H1 (cell line): ENCODE results near the gene FERMT2. TPM values are rescaled to one million over a fixed set of nuclear protein-coding genes. Genes with fewer than 3 reads are reported as not detected.

ENCODE experiments used
- CTCF ChIA-PET: fragments of 300-600 bp; sonication (Branson Sonifier 250); formaldehyde crosslinking; loops from one replicate; lab custom pipeline; 2021; ENCODE audit not compliant: partially characterized antibody; lab: Charles Lee
- POLR2A ChIA-PET: fragments of 300-600 bp; sonication (Branson Sonifier 250); formaldehyde crosslinking; loops from one replicate; lab custom pipeline; 2021; ENCODE audit warnings: inconsistent platforms; ENCODE audit not compliant: partially characterized antibody; lab: Charles Lee
- DNase-seq, 2 experiments: peaks; one replicate each; pipeline versions ENCODE4 v3.0.0 to v3.0.0-alpha.2; 2010 to 2022; ENCODE audit warnings: low spot score in 2 of 2, low read depth in 1 of 2, mixed read lengths in 1 of 2
- FAIRE-seq: peaks from 2 replicates; lab custom pipeline; 2011; peaks lifted over from hg19 to GRCh38; lab: Jason Lieb, UNC
- H2AFZ ChIP-seq: 2 replicates; pipeline ENCODE4 v1.8.1; 2012; ENCODE audit warnings: low read length, inconsistent platforms
- H2AK5ac ChIP-seq: 2 replicates; pipeline ENCODE4 v1.6.1; 2013; ENCODE audit warnings: low read depth, low read length
- H2BK120ac ChIP-seq: replicated peaks from 2 replicates; pipeline ENCODE3; 2013; ENCODE audit warnings: low read depth, low read length, inconsistent platforms
- H2BK12ac ChIP-seq: 2 replicates; pipeline ENCODE4 v1.6.1; 2013; ENCODE audit warnings: low read depth, low read length
- H2BK15ac ChIP-seq: 2 replicates; pipeline ENCODE4 v1.6.1; 2013; ENCODE audit warnings: low read length
- H2BK20ac ChIP-seq: 2 replicates; pipeline ENCODE4 v1.6.1; 2013; ENCODE audit warnings: low read length
- H2BK5ac ChIP-seq: 2 replicates; pipeline ENCODE4 v1.6.1; 2013; ENCODE audit warnings: low read depth, low read length
- H3K14ac ChIP-seq: 2 replicates; pipeline ENCODE4 v1.6.1; 2013; ENCODE audit warnings: inconsistent platforms; ENCODE audit not compliant: insufficient read length
- H3K18ac ChIP-seq: 2 replicates; pipeline ENCODE4 v1.6.1; 2013; ENCODE audit warnings: low read length; ENCODE audit errors: extremely low read depth
- H3K23ac ChIP-seq: 2 replicates; pipeline ENCODE4 v1.6.1; 2013; ENCODE audit warnings: inconsistent platforms; ENCODE audit not compliant: insufficient read length
- H3K23me2 ChIP-seq: 2 replicates; pipeline ENCODE4 v1.6.1; 2013; ENCODE audit warnings: low read depth, low read length
- H3K27ac ChIP-seq: 2 replicates; pipeline ENCODE4 v1.6.1; 2011; ENCODE audit warnings: low read depth, low read length, inconsistent platforms
- H3K27me3 ChIP-seq, 4 experiments: replicated peaks in 1 of 4; 1 replicate in 1 of 4; 2 replicates in 3 of 4; pipeline versions ENCODE4 v1.6.1 to v1.8.1; 2011 to 2013; ENCODE audit warnings: low read length in 3 of 4, mild to moderate bottlenecking in 3 of 4, inconsistent platforms in 2 of 4, mixed read lengths in 2 of 4, moderate library complexity in 1 of 4; ENCODE audit not compliant: control insufficient read depth in 3 of 4, insufficient read depth in 3 of 4; ENCODE audit errors: extremely low read depth in 1 of 4
- H3K36me3 ChIP-seq, 4 experiments: 2 replicates each; pipeline versions ENCODE4 v1.6.1 to v1.8.1; 2011 to 2013; ENCODE audit warnings: mild to moderate bottlenecking in 4 of 4, low read length in 3 of 4, moderate library complexity in 2 of 4, control low read depth in 1 of 4, inconsistent platforms in 1 of 4; ENCODE audit not compliant: insufficient read depth in 4 of 4, control insufficient read depth in 2 of 4
- H3K4ac ChIP-seq: replicated peaks from 2 replicates; pipeline ENCODE3; 2013; ENCODE audit warnings: low read length, low read depth, mixed read lengths, inconsistent platforms; ENCODE audit not compliant: insufficient read length
- H3K4me1 ChIP-seq, 4 experiments: replicated peaks in 1 of 4; 1 replicate in 1 of 4; 2 replicates in 3 of 4; pipeline versions ENCODE4 v1.6.1 to v1.8.1; 2011 to 2013; ENCODE audit warnings: low read length in 3 of 4, inconsistent platforms in 2 of 4, mixed read lengths in 1 of 4; ENCODE audit not compliant: insufficient read depth in 4 of 4, control insufficient read depth in 3 of 4
- H3K4me2 ChIP-seq, 2 experiments: 2 replicates each; pipeline versions ENCODE4 v1.6.1 to v1.8.1; 2011 to 2013; ENCODE audit warnings: low read depth in 2 of 2, low read length in 2 of 2, control low read depth in 1 of 2, inconsistent platforms in 1 of 2, mild to moderate bottlenecking in 1 of 2; ENCODE audit not compliant: insufficient read depth in 1 of 2
- H3K4me3 ChIP-seq, 4 experiments: fragments of 200-600, 300-600 bp in 1 of 4; sonication (generic), shearing (Covaris generic), sonication (Bioruptor Twin) in 1 of 4; 2 replicates each; pipeline versions ENCODE4 v1.5.1 to v1.8.1; 2011 to 2016; ENCODE audit warnings: low read length in 4 of 4, low read depth in 3 of 4, control low read depth in 2 of 4, inconsistent platforms in 2 of 4, mild to moderate bottlenecking in 2 of 4, mixed read lengths in 1 of 4, moderate library complexity in 1 of 4; ENCODE audit not compliant: insufficient read depth in 2 of 4; ENCODE audit errors: extremely low read depth in 1 of 4
- H3K56ac ChIP-seq: replicated peaks from 2 replicates; pipeline ENCODE3; 2013; ENCODE audit warnings: low read depth, mild to moderate bottlenecking, mixed read lengths, low read length, inconsistent platforms; ENCODE audit not compliant: insufficient read length
- H3K79me1 ChIP-seq: 2 replicates; pipeline ENCODE4 v1.6.1; 2013; ENCODE audit warnings: low read depth, low read length, control low read depth
- H3K79me2 ChIP-seq, 2 experiments: 2 replicates each; pipeline versions ENCODE4 v1.6.1 to v1.8.1; 2012 to 2013; ENCODE audit warnings: low read length in 2 of 2, mild to moderate bottlenecking in 2 of 2, inconsistent platforms in 1 of 2; ENCODE audit not compliant: insufficient read depth in 2 of 2, control insufficient read depth in 1 of 2
- H3K9ac ChIP-seq, 4 experiments: replicated peaks in 1 of 4; 1 replicate in 1 of 4; 2 replicates in 3 of 4; pipeline versions ENCODE4 v1.6.1 to v1.8.1; 2011 to 2013; ENCODE audit warnings: low read depth in 3 of 4, low read length in 3 of 4, control low read depth in 2 of 4, mild to moderate bottlenecking in 2 of 4, moderate library complexity in 2 of 4, inconsistent platforms in 1 of 4; ENCODE audit errors: extremely low read depth in 1 of 4
- H3K9me3 ChIP-seq, 2 experiments: 2 replicates each; pipeline versions ENCODE4 v1.6.1 to v1.8.1; 2012 to 2013; ENCODE audit warnings: mild to moderate bottlenecking in 2 of 2, moderate library complexity in 2 of 2, control low read depth in 1 of 2, inconsistent platforms in 1 of 2, low read depth in 1 of 2, low read length in 1 of 2, mixed read lengths in 1 of 2; ENCODE audit not compliant: insufficient read depth in 2 of 2
- H4K20me1 ChIP-seq, 2 experiments: replicated peaks in 1 of 2; 2 replicates each; pipeline versions ENCODE3 to v1.8.1; 2011 to 2013; ENCODE audit warnings: inconsistent platforms in 2 of 2, low read length in 2 of 2, mild to moderate bottlenecking in 1 of 2; ENCODE audit not compliant: insufficient read depth in 2 of 2, control insufficient read depth in 1 of 2
- H4K5ac ChIP-seq: 2 replicates; pipeline ENCODE4 v1.6.1; 2013; ENCODE audit warnings: low read length, low read depth, mixed read lengths, inconsistent platforms; ENCODE audit not compliant: insufficient read length
- H4K8ac ChIP-seq: 2 replicates; pipeline ENCODE4 v1.8.0; 2013; ENCODE audit warnings: mild to moderate bottlenecking, moderate library complexity, low read length, inconsistent platforms; ENCODE audit not compliant: insufficient read depth; ENCODE audit errors: extremely low read depth
- H4K91ac ChIP-seq: replicated peaks from 2 replicates; pipeline ENCODE3; 2013; ENCODE audit warnings: low read length, mixed read lengths, inconsistent platforms; ENCODE audit not compliant: insufficient read length
- CBX5 ChIP-seq: fragments of 300-800, 300-1000 bp; sonication (generic); IDR thresholded peaks from 2 replicates; pipeline ENCODE4 v1.7.1; 2016; ENCODE audit warnings: antibody characterized with exemption, low read length, low read depth
- SRF ChIP-seq: IDR thresholded peaks from 2 replicates; pipeline ENCODE4 v1.6.1; 2011; ENCODE audit warnings: mild to moderate bottlenecking, low read depth, low read length, moderate library complexity
- WGBS, 2 experiments: shearing (Covaris generic) in 1 of 2; methylation state at CpG; one replicate each; pipeline versions ENCODE4 v1.1.6 to v1.1.7; 2013 to 2015; ENCODE audit warnings: low lambda C conversion rate in 2 of 2, mixed read lengths in 2 of 2, inconsistent platforms in 1 of 2, low coverage in 1 of 2, missing lambda C conversion rate in 1 of 2; ENCODE audit not compliant: insufficient replicate concordance in 2 of 2, insufficient coverage in 1 of 2, insufficient read length in 1 of 2; ENCODE audit errors: extremely low coverage in 1 of 2, missing lambda C conversion rate in 1 of 2; 5-methylcytosine and 5-hydroxymethylcytosine counted together
- polyA plus RNA-seq, 7 experiments: library from polyadenylated mRNA; depleted of rRNA in 3 of 7; stranded (reverse) in 5 of 7; unstranded in 2 of 7; fragments of >200 nt in 5 of 7; fragments of 200-250 nt in 2 of 7; gene quantifications; 1 replicate in 5 of 7; 2 replicates in 1 of 7; 4 replicates in 1 of 7; pipeline versions ENCODE4 v1.2.1 to v1.2.3, GENCODE V29; 2011 to 2013; ENCODE audit warnings: missing spikeins in 2 of 7, mixed read lengths in 2 of 7
- total RNA-seq: library from RNA; stranded (reverse); fragmentation: NEBNext Ultra II Directional; extraction: Animal tissue kit (Norgen Biotek cat#: 25700); gene quantifications from 2 replicates; pipeline ENCODE4 v1.2.1, GENCODE V29; 2021

Gene FERMT2
- total and polyA plus RNA-seq, 2 of the 8 experiments (the other 6 are each of a cell fraction or from before 2014, with no cell fraction given): 53.3 to 142 TPM

DNA sequence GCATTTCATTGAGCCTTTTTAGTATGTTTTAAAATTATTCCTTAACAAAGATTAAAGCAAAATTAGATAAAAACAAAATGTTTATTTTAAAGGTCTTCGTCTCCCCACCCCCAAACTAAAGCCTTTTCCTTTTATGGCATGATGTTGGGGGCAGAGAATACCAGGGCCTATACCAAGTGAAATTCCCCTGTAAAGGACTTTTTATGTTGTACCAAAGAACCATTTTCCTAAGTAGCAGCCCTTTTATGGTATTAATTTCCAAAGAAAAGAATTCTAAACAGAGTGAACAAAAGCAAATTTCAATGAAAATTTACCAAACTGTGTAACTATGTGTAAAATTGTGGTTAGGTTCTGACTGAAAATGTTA is 87.5 kb downstream of the FERMT2 start:
- Histone ChIP-seq H4K20me1 (no peaks in the 10 kb centered on the region), H3K36me3 (peaks cover 8 to 80% (median 37%) of the 10 kb centered on the region in 4 experiments; a peak in 7 of 8 replicates), H3K4me2 (no peak overlapping the region), H3K9ac (no peak overlapping the region), H3K4me1 (peaks cover 0 to 4% (median 0%) of the 10 kb centered on the region in 4 experiments; a peak in 1 of 7 replicates), H3K27ac (no peak overlapping the region), H3K79me1 (no peaks in the 10 kb centered on the region; the same call in 1 of the 2 replicates), H3K14ac (no peak overlapping the region), H3K4ac (no peak overlapping the region), H3K27me3 (no peaks in the 10 kb centered on the region), H4K91ac (no peak overlapping the region), H3K9me3 (no peaks in the 10 kb centered on the region), H3K18ac (no peak overlapping the region), H2BK120ac (no peak overlapping the region), H3K56ac (no peak overlapping the region), H2BK12ac (no peak overlapping the region), H3K4me3 (no peak overlapping the region), H3K23ac (no peak overlapping the region), H4K8ac (no peak overlapping the region), H3K23me2 (no peaks in the 10 kb centered on the region), H2BK20ac (no peak overlapping the region), H4K5ac (no peak overlapping the region), H2AK5ac (no peak overlapping the region), H2BK5ac (no peak overlapping the region), H3K79me2 (no peaks in the 10 kb centered on the region), H2AFZ (no peak overlapping the region), H2BK15ac (no peak overlapping the region)
- no peak for TF ChIP-seq CBX5
- peak; percentile 59; the same call in 1 of the 2 replicates for TF ChIP-seq SRF
- ChIA-PET POLR2A (interaction anchor here (1.3 to 1.9 kb wide), 2 partner anchors 10 to 11 kb away, joined by 3 to 4 read pairs; no protein-coding TSS in a partner anchor), CTCF (interaction anchor here (1.5 kb wide), 1 partner anchor 61 kb away, joined by 3 read pairs; no protein-coding TSS in a partner anchor)
- 94% methylated on average over 1 of the region's 1 CpG; no CpG with 5 or more reads in 1 of the 2 experiments for whole genome bisulfite sequencing, 2 experiments
- DNase-seq (no peak), FAIRE-seq (no peak)
